Brain microvascular endothelial cell (primary cell): Measurements from ENCODE around the gene CEBPZOS.
A peak's percentile ranks its signal among the peaks of the same experiment; 100 is the strongest.

ENCODE experiments used
- DNase-seq: peaks from one replicate; pipeline ENCODE4 v3.0.0-alpha.2; 2020
- H3K27ac ChIP-seq: fragments of 250-450 bp; sonication (Bioruptor Pico); 2 replicates; pipeline ENCODE4 v1.5.1; 2020; ENCODE audit warnings: mild to moderate bottlenecking, moderate library complexity
- H3K27me3 ChIP-seq: fragments of 250-450 bp; sonication (Bioruptor Pico); replicated peaks from 2 replicates; pipeline ENCODE4 v1.5.1; 2020; ENCODE audit warnings: mild to moderate bottlenecking
- H3K36me3 ChIP-seq: fragments of 250-450 bp; sonication (Bioruptor Pico); replicated peaks from 2 replicates; pipeline ENCODE4 v1.5.1; 2020; ENCODE audit warnings: mild to moderate bottlenecking
- H3K4me3 ChIP-seq: 2 replicates; pipeline ENCODE4 v1.5.1; 2011; ENCODE audit warnings: low read depth, mild to moderate bottlenecking, control low read depth, low read length, moderate library complexity
- CTCF ChIP-seq: IDR thresholded peaks from 2 replicates; pipeline ENCODE4 v1.5.1; 2011; ENCODE audit warnings: low read depth, mild to moderate bottlenecking, moderate library complexity, low read length, control low read depth, inconsistent platforms; ENCODE audit errors: missing control alignments
- in situ Hi-C: cut with HindIII; loops from 2 replicates; pipeline ENCODE4 v1.10.0; 2017; ENCODE audit warnings: low sequenced_read_pairs, low pct_ligation_motif_present

The CEBPZOS gene

DNA sequence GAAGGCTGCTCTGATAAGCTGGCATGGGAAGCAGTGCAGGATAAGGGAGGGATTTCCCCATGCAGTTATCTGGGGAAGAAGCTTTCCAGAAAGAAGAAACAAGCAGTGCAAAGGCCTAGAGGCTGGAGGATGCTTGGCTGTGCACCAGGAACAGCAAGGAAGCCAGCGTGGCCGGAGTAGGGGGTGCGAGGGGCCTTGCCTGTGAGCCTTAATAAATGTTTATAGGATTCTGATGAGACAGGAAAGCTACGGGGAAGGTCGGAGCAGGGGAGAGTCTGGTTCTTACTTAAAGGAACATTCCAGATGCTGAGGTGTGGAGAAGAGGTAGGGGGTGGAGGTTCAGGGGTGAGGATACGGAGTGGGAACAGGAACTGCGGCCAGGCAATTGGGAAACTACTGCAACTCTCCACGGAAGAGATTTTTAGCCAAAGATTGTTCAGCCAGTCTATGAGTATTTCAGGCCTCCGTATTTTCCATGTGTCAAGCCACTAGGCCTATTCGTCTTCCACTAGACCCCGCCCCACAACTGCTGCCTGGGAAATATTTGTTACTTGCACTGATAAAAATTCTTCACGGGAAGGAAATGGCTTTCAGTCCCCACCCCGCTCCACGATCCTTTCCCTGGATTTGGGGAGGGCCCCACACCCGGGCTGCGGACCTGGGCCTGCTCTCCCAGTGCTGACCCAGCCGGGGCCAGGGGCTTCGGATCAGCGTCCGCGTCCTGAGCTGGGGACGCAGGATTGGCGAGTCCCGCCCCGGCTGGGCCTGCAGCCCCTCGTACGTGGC is 40.0 kb upstream of the CEBPZOS start:
- TF ChIP-seq CTCF: no peak
- no peaks in the 10 kb centered on the region for H3K27me3 ChIP-seq
- H3K36me3 ChIP-seq: peaks cover 7% of the 10 kb centered on the region
- peak overlapping the region; percentile 88 for H3K4me3 ChIP-seq
- in situ Hi-C loops: no loop called here
- peak overlapping the region; percentile 75 for H3K27ac ChIP-seq
- peak; percentile 43 for DNase-seq

DNA sequence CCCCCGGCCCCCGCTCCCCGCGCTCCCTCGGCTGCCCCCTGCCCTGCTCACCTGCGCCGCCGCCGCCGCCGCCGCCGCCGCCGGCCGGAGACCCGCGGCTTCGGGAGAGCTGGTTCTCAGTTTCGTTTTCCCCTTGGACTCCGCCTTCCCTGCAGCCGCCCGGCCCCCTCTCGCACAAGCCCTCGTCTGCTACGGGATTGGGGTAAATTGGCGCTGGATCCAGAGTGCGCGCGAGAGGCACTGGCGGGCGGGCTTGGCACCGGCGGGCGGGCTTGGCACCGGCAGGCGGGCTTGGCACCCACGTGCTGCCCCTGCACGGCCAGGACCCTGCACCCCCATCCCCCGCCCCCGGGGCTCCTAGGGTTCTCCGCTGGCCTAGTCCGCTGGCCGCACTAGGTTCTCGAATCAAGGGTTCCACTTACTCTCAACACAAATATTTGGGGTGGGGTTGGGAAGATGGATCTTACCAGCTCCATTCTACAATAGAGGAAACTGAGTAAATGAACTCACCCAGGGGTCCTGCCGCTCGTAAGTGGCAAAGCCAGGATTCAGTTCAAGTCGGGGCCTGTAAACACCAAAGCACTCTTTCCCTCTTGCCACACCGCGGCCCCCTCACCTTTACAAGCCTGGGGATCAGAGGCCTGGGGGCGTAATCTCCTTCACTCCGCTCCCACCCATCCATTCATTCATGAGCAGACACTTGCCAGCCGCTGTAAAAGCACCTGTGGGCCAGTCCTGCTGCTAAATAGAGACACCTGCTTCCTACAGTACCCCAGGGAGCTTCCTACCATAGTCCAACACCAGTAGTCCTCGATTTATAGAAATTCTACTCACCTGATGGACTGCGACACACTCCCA is 39.2 kb upstream of the CEBPZOS start, which contains the start of gene EIF2AK2:
TSS of gene EIF2AK2 (minus strand) at position 124 of the 858 bp plus-strand sequence. CDS start 9,174 bp downstream, outside the sequence.
- no peak for TF ChIP-seq CTCF
- in situ Hi-C loops: no loop called here
- H3K4me3 ChIP-seq: peak within 1 kb of the TSS; percentile 88
- peak within 1 kb of the TSS; percentile 75 for H3K27ac ChIP-seq
- DNase-seq: peak; percentile 82
- peaks cover 7% of the 10 kb centered on the region for H3K36me3 ChIP-seq
- H3K27me3 ChIP-seq: no peaks in the 10 kb centered on the region

DNA sequence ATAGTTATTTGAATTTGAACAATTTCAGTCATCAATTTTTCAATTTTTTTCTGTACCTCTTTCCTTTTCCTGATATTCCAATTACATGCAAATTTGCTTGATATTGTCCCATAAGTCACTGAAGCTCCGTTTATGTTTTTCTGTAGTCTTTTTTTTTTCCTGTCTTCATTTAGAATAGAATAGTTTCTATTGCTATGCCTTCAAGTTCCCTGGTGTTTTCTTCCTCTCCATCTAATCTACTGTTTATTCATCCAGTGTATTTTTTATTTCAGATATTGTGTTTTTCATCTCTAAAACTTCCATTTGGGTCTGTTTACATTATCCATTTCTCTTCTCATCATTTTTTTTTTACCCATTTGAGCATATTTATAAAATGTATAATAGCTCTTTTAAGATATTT is 31.5 kb upstream of the CEBPZOS start:
- Histone ChIP-seq H3K36me3 (no peaks in the 10 kb centered on the region), H3K4me3 (no peak overlapping the region), H3K27ac (no peak overlapping the region), H3K27me3 (no peaks in the 10 kb centered on the region)
- DNase-seq: no peak
- no peak for TF ChIP-seq CTCF
- in situ Hi-C loops: no loop called here

DNA sequence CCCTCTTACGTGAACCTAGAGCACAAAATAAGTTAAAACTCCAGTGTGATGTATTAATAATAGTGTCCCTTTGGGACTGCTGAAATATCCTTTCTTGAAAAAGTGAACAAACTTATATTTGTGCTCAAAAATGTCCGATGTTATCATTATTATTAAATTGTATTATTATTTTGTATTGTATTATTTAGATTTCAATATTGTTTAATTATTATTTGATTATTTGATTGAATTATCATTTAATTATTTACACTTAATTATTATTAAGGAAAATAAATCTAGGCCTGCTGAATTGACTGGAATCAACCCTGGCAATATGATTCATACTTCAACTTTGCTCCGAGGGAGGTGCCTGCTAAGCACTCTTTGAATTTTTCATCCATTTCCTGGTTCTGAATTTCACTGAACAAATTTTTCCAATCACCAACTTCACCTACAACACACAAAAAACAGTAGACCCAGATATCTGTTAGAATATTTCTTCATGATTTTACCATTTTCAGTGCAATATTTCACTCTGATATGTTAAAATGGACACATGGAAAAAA is 28.6 kb upstream of the CEBPZOS start:
- in situ Hi-C loops: no loop called here
- TF ChIP-seq CTCF: no peak
- DNase-seq: peak; percentile 13

DNA sequence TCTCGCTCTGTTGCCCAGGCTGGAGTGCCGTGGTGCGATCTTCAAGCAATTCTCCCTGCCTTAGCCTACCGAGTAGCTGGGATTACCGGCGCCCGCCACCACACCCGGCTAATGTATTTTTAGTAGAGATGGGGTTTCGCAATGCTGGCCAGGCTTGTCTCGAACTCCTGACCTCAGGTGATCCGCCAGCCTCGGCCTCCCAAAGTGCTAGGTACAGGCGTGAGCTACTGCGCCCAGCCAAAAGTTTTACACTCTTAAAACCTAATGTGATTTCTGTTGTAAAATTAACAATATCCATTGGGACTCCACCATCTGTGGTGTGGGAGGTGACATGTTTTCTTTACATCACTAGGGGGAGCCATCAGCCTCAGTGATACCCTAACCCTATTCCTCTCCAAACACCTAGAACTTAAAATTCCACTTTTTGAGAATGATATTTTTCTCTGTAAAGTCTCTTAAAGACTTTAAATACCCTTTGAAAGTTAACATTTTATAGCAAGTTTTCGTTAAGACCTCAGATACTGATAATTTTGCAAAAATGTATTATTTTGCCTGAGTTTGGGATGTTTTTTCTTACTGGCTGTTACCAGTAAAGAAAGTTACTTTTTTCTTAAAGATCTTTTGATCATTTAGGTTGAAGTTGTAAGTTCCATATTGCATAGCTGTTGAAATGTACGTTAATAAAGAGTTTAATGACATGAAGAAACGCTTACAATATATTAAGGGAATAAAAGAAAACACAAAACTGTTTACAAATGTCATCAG is 27.9 kb upstream of the CEBPZOS start:
- in situ Hi-C loops: no loop called here
- peak; percentile 44 for DNase-seq

More for the DNA sequence above, 28.6 kb upstream of the CEBPZOS start:
- H3K27me3 ChIP-seq: no peaks in the 10 kb centered on the region
- H3K4me3 ChIP-seq: no peak overlapping the region
- no peaks in the 10 kb centered on the region for H3K36me3 ChIP-seq
- peak overlapping the region; percentile 20 for H3K27ac ChIP-seq

More for the DNA sequence above, 27.9 kb upstream of the CEBPZOS start:
- TF ChIP-seq CTCF: peak; percentile 78
- H3K4me3 ChIP-seq: no peak overlapping the region
- no peaks in the 10 kb centered on the region for H3K27me3 ChIP-seq
- no peaks in the 10 kb centered on the region for H3K36me3 ChIP-seq
- peak overlapping the region; percentile 20 for H3K27ac ChIP-seq
